Measurements from ENCODE around the gene C6orf58.

Gene C6orf58

DNA sequence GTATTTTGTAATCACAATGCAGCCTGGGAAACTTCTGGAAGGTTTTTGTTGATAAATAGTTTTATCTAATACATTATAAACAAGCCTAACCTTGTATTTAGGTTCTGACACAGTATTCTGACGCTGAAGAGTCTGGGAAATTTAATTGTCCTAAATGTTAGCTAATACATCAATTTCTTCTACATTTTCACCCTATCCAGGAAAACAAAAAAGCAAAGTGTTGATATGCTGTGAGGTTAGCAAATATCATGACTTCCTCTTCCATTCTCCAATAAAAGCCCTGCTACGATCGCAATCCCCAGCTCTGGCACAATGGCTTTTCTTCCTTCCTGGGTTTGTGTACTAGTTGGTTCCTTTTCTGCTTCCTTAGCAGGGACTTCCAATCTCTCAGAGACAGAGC is at the start of gene C6orf58:
Gene C6orf58 (plus strand): TSS at position 301 of the 400 bp plus-strand sequence. CDS start 12 bp downstream, at position 313.
- DNase-seq (ENCODE audit: low read depth), result no peak

DNA sequence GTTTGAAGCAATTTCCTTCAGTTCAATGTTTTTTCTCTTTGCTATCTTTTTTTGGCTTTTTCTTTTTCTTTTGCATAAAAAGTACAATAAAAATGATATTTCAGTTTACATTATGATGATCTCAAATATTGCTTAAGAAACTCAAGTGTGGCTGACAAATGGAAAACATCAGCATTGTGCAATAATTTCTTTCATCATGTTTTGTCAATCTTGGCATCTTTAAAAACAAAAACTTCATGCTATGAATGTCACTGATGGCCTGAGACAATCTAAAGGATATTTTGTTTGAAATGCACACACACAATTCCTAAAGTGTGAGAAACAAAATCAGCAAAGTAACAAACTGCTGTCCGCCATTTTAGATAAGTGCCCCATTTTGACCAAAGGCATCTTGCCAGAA is 44.0 kb upstream of the C6orf58 start:
- DNase-seq (ENCODE audit: low read depth), result no peak

DNA sequence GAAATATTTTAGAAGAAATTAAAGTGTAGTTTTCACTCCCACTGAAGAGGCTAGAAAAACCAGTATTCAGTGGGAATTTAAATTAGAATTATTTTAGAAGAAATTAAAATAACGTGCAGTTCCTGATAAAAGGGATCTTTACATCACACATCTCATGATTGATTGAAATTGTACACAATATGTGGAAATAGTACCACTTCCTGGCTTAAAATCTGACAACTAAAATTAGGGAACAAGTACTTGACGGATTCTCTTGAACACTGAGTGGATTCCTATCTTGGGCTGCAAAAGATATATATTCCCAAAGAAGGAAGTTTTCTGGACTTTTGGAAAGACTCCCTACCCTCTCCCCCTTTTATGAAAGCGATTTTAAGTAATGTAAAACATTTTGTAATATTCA is 43.2 kb upstream of the C6orf58 start:
- no peak for DNase-seq (ENCODE audit: low read depth)

- DNase-seq (ENCODE audit: low read depth), result no peak
Observed at GRCh38 chr6:127538750-127539264, 38.2 kb upstream of the C6orf58 start.

- no peak for DNase-seq (ENCODE audit: low read depth)
Observed at GRCh38 chr6:127539272-127539671, 37.7 kb upstream of the C6orf58 start.

GRCh38 chr6:127547215-127547614 is 29.8 kb upstream of the C6orf58 start:
- DNase-seq (ENCODE audit: low read depth), result no peak

GRCh38 chr6:127547904-127548649 is 28.9 kb upstream of the C6orf58 start:
- DNase-seq (ENCODE audit: low read depth), result no peak

DNA sequence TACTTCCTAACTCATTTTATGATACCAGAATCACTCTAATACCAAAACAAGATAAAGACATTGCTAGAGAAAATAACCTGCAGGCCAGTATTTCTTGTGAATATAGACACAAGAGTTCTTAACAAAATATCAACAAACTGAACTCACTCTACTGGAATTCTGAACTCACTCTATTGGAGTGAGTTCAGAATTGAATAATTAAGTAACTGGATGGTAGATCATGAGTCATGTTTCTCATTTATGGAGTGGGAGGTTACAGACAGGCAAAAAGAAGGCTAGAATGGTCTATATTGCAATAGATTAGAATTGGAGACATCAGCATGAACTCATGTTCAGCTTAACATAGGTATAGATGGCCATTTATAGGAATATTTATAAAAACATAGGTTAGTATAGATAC is 26.6 kb upstream of the C6orf58 start:
- DNase-seq (ENCODE audit: low read depth), result no peak

- no peak for DNase-seq (ENCODE audit: low read depth)
Observed at GRCh38 chr6:127554435-127555006, 22.5 kb upstream of the C6orf58 start.

DNA sequence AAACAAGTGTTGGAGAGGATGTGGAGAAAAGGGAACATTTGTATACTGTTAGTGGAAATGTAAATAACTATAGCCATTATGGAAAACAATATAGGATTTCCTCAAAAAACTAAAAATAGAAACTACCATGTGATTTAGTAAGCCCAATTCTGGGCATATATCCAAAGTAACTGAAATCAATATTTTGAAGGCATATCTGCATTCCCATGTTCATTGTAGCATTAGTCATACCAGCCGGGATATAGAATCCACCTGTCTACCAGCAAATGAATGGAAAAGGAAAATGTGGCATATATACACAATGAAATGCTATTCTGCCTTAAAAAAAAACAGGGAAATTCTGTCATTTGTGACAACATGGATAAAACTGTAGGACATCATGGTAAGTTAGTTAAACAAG is 15.3 kb upstream of the C6orf58 start:
- DNase-seq (ENCODE audit: low read depth), result no peak

- no peak for DNase-seq (ENCODE audit: low read depth)
Observed at GRCh38 chr6:127564761-127565160, 12.2 kb upstream of the C6orf58 start.

DNA sequence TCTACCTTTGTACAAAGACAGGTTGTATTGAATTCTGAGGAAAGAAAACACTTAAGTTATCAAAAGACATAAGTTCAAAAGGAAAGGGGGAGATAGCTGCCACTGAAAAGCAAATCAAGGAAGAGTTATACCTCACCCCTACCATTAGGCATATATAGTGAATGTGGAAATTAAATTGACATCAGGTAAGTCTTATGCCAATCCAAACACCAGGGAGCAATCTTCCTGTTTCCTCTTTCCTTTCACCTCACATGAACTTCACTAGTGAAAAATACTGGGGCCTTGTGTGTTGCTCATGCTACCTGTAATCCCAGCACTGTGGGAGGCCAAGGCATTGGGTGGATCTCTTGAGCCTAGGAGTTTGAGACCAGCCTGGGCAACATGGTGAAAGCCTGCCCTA is 10.9 kb upstream of the C6orf58 start:
- no peak for DNase-seq (ENCODE audit: low read depth)

DNA sequence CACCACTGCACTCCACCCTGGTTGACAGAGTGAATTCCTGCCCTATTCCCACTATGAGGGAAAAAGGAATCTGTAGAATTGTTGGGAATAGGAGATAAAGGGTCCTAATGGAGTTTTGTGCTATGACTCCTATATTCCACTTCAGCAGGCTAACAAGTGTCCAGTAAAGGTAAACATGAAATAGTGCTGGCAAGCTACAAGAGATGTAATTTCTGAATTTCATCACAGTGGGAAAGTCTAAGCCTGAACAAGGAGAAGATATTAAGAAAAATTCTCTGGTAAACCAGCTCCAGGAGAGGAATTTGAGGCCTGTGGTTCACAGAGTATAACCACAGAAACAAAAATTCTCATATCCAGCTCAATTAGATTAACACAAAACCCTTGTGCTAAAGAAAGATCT is 10.3 kb upstream of the C6orf58 start:
- no peak for DNase-seq (ENCODE audit: low read depth)

- DNase-seq (ENCODE audit: low read depth), result no peak
Observed at GRCh38 chr6:127567476-127567875, 9.5 kb upstream of the C6orf58 start.

- no peak for DNase-seq (ENCODE audit: low read depth)
Observed at GRCh38 chr6:127570739-127571389, 6.1 kb upstream of the C6orf58 start.

DNA sequence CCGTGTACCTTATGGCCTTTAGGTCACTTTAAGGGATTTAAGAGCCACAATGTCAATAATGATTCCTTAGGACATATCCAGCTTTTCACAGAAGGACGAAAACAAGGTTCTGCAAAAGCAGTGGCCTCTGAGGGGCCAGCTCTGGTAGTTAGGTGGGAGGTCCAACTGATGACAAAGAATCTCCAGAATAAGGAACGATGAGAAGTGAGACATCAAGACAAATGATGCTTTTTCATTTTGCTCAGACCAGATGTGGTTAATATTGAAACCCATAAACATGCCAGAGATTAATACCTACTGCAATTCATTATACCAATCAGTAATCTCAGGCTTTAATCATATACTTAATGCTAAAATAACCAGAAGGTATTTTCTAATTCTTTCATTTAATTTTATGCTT is 1.9 kb downstream of the C6orf58 start:
- no peak for DNase-seq (ENCODE audit: low read depth)

DNA sequence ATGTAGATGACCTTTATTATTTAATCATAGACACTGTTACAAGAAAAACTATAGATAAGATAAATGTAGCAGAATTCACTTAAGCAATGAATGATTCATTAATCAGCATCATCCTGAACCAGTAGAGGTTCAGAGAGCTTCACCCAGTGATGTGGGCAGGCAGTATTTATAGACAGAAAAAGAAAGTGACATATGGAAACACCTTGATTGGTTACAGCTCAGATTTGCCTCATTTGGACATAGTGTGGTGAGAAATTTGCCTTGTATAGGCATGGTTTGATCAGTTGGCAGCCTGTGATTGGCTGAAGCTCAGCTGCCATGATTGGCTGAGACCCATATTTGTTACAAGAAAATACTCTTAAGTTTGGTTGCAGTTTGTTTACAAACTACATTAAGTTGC is 4.6 kb downstream of the C6orf58 start:
- DNase-seq (ENCODE audit: low read depth), result no peak

DNA sequence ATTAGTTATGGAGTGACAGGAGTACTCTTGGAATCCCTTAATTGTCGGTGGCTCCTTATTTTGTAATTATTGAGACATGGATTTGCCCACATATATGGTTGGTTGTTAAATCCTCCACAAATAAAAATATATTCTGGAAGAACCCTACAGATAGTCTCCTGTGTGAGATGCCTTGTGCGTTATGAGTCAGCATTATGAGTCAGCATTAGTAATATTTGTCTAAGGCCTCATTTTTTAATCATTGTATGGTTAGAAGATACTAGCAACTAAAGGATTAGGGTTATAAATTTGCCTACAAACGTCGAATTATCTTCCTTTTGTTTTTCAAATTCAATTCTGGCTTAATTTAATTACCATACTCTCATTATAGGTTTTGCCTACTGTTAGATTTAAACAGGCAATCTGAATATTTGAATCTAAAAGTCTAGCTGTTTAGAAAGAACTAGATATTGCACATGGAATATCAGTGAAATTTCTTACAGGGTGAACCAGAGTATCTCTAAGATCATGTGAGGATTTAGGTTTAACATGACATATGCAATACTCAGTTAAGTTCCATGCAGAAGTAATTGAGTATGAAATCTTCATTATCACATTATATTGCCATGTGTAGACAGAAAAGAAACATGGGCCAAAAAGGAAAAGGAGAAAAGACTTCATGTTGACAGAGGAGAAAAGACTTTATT is 5.9 kb downstream of the C6orf58 start:
- no peak for DNase-seq (ENCODE audit: low read depth)

- no peak for DNase-seq (ENCODE audit: low read depth)
Observed at GRCh38 chr6:127585123-127585522, 8.1 kb downstream of the C6orf58 start.

- DNase-seq (ENCODE audit: low read depth), result no peak
Observed at GRCh38 chr6:127586372-127586771, 9.4 kb downstream of the C6orf58 start.

- DNase-seq (ENCODE audit: low read depth), result no peak
Observed at GRCh38 chr6:127587875-127588274, 10.9 kb downstream of the C6orf58 start.

DNA sequence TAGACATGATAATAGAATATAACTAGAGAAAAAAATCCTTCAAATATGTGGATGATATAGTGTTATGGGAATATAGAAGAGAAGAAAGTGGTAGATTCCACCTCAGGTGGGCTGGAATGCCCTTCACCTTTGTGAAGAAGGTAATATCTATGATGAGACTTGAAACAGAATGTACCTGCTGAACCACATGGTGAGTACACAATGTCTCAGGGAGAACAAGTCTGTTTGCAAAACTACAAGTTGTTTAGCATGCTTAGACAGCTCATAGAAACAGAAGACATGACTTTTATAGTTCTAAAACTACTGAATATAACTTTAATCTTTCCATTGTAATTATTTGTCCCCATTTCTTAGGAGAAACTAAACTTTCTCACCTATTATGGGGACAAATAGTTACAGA is 12.2 kb downstream of the C6orf58 start:
- DNase-seq (ENCODE audit: low read depth), result no peak

DNA sequence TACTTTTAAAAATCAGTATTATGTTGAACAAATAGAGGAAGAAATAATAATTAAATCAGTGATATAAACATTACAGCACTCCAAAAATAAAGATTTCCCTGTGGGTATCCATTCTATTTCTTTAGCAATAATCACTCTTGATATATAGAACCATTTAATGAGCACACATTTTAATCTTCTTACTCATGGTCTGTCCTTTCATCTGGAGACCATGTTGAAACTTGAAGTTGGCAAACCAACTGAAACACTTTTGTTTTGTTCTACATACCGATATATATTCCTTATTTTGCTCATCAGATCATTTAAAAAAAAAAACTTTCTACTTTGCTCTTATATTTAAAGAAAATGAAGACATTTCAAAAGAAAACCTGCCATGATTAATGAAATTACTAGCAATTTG is 13.4 kb downstream of the C6orf58 start:
- DNase-seq (ENCODE audit: low read depth), result no peak

Data from activated gamma-delta T cell treated with anti-CD3 and anti-CD28 coated beads, Interleukin-2, amount 50 U/mL, for 16 hours (primary cell).